SK-N-SH treated with all-trans-retinoic acid at 6 μM for 48 hours (cell line): ENCODE results near the gene LRRK1.

ENCODE experiments used
- ATAC-seq: fragments of 200-7000 bp; cut with Tn5 transposase; 3 replicates; pipeline ENCODE4 v1.9.1; 2020; ENCODE audit warnings: mild to moderate bottlenecking, moderate library complexity
- ARNTL ChIP-seq: fragments of 450-650 bp; formaldehyde crosslinking; IDR thresholded peaks from 2 replicates; pipeline ENCODE4 v1.5.0; 2020; ENCODE audit warnings: low read depth, mild to moderate bottlenecking, moderate library complexity, borderline replicate concordance
- BACH2 ChIP-seq: fragments of 250-450 bp; sonication (Bioruptor Pico); IDR thresholded peaks from 2 replicates; pipeline ENCODE4 v1.9.0; 2021; ENCODE audit warnings: mild to moderate bottlenecking, borderline replicate concordance
- CREB5 ChIP-seq: fragments of 250-450 bp; sonication (Bioruptor Pico); IDR thresholded peaks from 2 replicates; pipeline ENCODE4 v1.5.1; 2020; ENCODE audit warnings: low read depth, mild to moderate bottlenecking, moderate library complexity
- CSDC2 ChIP-seq: fragments of 250-450 bp; sonication (Bioruptor Pico); IDR thresholded peaks from 2 replicates; pipeline ENCODE4 v1.5.0; 2020; ENCODE audit warnings: mild to moderate bottlenecking, moderate library complexity
- CSRNP3 ChIP-seq: fragments of 250-450 bp; sonication (Bioruptor Pico); IDR thresholded peaks from 2 replicates; pipeline ENCODE4 v1.5.1; 2021; ENCODE audit warnings: mild to moderate bottlenecking, moderate library complexity
- ESRRG ChIP-seq: fragments of 250-450 bp; sonication (Bioruptor Pico); IDR thresholded peaks from 2 replicates; pipeline ENCODE4 v1.6.1; 2021; ENCODE audit warnings: mild to moderate bottlenecking
- GLIS3 ChIP-seq: fragments of 250-450 bp; sonication (Bioruptor Pico); IDR thresholded peaks from 2 replicates; pipeline ENCODE4 v1.5.0; 2020; ENCODE audit warnings: mild to moderate bottlenecking, moderate library complexity
- ISL1 ChIP-seq: fragments of 250-450 bp; sonication (Bioruptor Pico); IDR thresholded peaks from 2 replicates; pipeline ENCODE4 v2.1.2; 2022; ENCODE audit warnings: mild to moderate bottlenecking, moderate library complexity
- OSR1 ChIP-seq: fragments of 250-450 bp; sonication (Bioruptor Pico); IDR thresholded peaks from 2 replicates; pipeline ENCODE4 v1.8.0; 2022; ENCODE audit warnings: moderate library complexity, mild to moderate bottlenecking, inconsistent platforms
- PATZ1 ChIP-seq: fragments of 250-450 bp; sonication (Bioruptor Pico); IDR thresholded peaks from 2 replicates; pipeline ENCODE4 v1.8.0; 2020; ENCODE audit warnings: mild to moderate bottlenecking, moderate library complexity, borderline replicate concordance
- POU6F1 ChIP-seq: fragments of 250-450 bp; sonication (Bioruptor Pico); IDR thresholded peaks from 2 replicates; pipeline ENCODE4 v1.8.0; 2021; ENCODE audit warnings: low read depth, mild to moderate bottlenecking, moderate library complexity, borderline replicate concordance
- PPARA ChIP-seq: fragments of 250-450 bp; sonication (Bioruptor Pico); IDR thresholded peaks from 2 replicates; pipeline ENCODE4 v1.5.0; 2020; ENCODE audit warnings: mild to moderate bottlenecking, borderline replicate concordance
- RARB ChIP-seq: fragments of 250-450 bp; sonication (Bioruptor Pico); IDR thresholded peaks from 2 replicates; pipeline ENCODE4 v1.8.0; 2021; ENCODE audit warnings: mild to moderate bottlenecking, moderate library complexity
- SNAI2 ChIP-seq: fragments of 250-450 bp; sonication (Bioruptor Pico); IDR thresholded peaks from 2 replicates; pipeline ENCODE4 v1.5.0; 2020; ENCODE audit warnings: mild to moderate bottlenecking, moderate library complexity
- TCF4 ChIP-seq: fragments of 250-450 bp; sonication (Bioruptor Pico); IDR thresholded peaks from 2 replicates; pipeline ENCODE4 v1.8.0; 2021; ENCODE audit warnings: mild to moderate bottlenecking, moderate library complexity, borderline replicate concordance
- TOX ChIP-seq: fragments of 250-450 bp; sonication (Bioruptor Pico); IDR thresholded peaks from 2 replicates; pipeline ENCODE4 v1.8.0; 2021; ENCODE audit warnings: mild to moderate bottlenecking, moderate library complexity, borderline replicate concordance
- ZC3H10 ChIP-seq: fragments of 250-450 bp; sonication (Bioruptor Pico); IDR thresholded peaks from 2 replicates; pipeline ENCODE4 v1.5.1; 2021; ENCODE audit warnings: mild to moderate bottlenecking, moderate library complexity
- ZFP3 ChIP-seq: fragments of 250-450 bp; sonication (Bioruptor Pico); IDR thresholded peaks from 2 replicates; pipeline ENCODE4 v1.5.0; 2020; ENCODE audit warnings: mild to moderate bottlenecking, moderate library complexity
- ZFP30 ChIP-seq: fragments of 450-650 bp; formaldehyde crosslinking; IDR thresholded peaks from 2 replicates; pipeline ENCODE4 v1.5.0; 2022; ENCODE audit warnings: mild to moderate bottlenecking, moderate library complexity
- ZNF565 ChIP-seq: fragments of 450-650 bp; formaldehyde crosslinking; conservative IDR thresholded peaks from 2 replicates; pipeline ENCODE4 v1.5.0; 2020; ENCODE audit warnings: low read depth, mild to moderate bottlenecking, moderate library complexity
- ZNF70 ChIP-seq: fragments of 450-650 bp; formaldehyde crosslinking; IDR thresholded peaks from 2 replicates; pipeline ENCODE4 v1.5.0; 2020; ENCODE audit warnings: mild to moderate bottlenecking, moderate library complexity

Gene LRRK1

GRCh38 chr15:100895721-100896120 lies 23.4 kb upstream of the LRRK1 start:
- no peak for TF ChIP-seq ZC3H10 (CRISPR knock-in tag)
- TF ChIP-seq OSR1 (CRISPR knock-in tag): no peak
- no peak for TF ChIP-seq CSRNP3 (CRISPR knock-in tag)
- no peak for TF ChIP-seq ISL1
- no peak for TF ChIP-seq CREB5 (CRISPR knock-in tag)
- TF ChIP-seq TCF4 (CRISPR knock-in tag): no peak
- TF ChIP-seq TOX: no peak
- TF ChIP-seq CSDC2: no peak
- no peak for TF ChIP-seq GLIS3 (CRISPR knock-in tag)
- TF ChIP-seq PPARA (CRISPR knock-in tag): no peak
- no peak for TF ChIP-seq ZNF565
- TF ChIP-seq ARNTL: no peak
- TF ChIP-seq ZFP3: no peak
- no peak for TF ChIP-seq ESRRG (CRISPR knock-in tag)
- no peak for TF ChIP-seq POU6F1 (CRISPR knock-in tag)
- TF ChIP-seq RARB (CRISPR knock-in tag): no peak
- ATAC-seq: no peak

GRCh38 chr15:100897221-100898151 lies 21.7 kb upstream of the LRRK1 start:
- ATAC-seq: no peak

GRCh38 chr15:100898152-100898490 lies 21.0 kb upstream of the LRRK1 start:
- ATAC-seq: no peak
- TF ChIP-seq OSR1 (CRISPR knock-in tag) (no peak), ISL1 (no peak), ZFP30 (CRISPR knock-in tag) (no peak), PATZ1 (CRISPR knock-in tag) (no peak), ZNF565 (no peak), RARB (CRISPR knock-in tag) (no peak), SNAI2 (CRISPR knock-in tag) (no peak), ZC3H10 (CRISPR knock-in tag) (no peak), ZNF70 (CRISPR knock-in tag) (no peak), BACH2 (no peak), TCF4 (CRISPR knock-in tag) (no peak)
- TF ChIP-seq, all 23 proteins: peak for 0

More at GRCh38 chr15:100897221-100898151, 21.7 kb upstream of the LRRK1 start:
- TF ChIP-seq ARNTL: no peak
- TF ChIP-seq ZFP3: no peak
- no peak for TF ChIP-seq ISL1
- no peak for TF ChIP-seq CREB5 (CRISPR knock-in tag)
- TF ChIP-seq SNAI2 (CRISPR knock-in tag): no peak
